HG03039 (cell line): ENCODE results near the gene GNB2.
A peak's percentile ranks its signal among the peaks of the same experiment; 100 is the strongest.

Experiments used
- ATAC-seq: cut with Tn5 transposase; IDR thresholded peaks from one replicate; pipeline ENCODE4 v1.9.1; 2021; ENCODE audit warnings: mild to moderate bottlenecking, moderate library complexity; ENCODE audit not compliant: unreplicated experiment

GNB2 gene

GRCh38 chr7:100673302-100673941, at the start of gene GNB2:
GNB2 (plus strand) TSS chr7:100673740; CDS start chr7:100676266, 2,526 bp downstream.
- peak; percentile 59 for ATAC-seq

DNA sequence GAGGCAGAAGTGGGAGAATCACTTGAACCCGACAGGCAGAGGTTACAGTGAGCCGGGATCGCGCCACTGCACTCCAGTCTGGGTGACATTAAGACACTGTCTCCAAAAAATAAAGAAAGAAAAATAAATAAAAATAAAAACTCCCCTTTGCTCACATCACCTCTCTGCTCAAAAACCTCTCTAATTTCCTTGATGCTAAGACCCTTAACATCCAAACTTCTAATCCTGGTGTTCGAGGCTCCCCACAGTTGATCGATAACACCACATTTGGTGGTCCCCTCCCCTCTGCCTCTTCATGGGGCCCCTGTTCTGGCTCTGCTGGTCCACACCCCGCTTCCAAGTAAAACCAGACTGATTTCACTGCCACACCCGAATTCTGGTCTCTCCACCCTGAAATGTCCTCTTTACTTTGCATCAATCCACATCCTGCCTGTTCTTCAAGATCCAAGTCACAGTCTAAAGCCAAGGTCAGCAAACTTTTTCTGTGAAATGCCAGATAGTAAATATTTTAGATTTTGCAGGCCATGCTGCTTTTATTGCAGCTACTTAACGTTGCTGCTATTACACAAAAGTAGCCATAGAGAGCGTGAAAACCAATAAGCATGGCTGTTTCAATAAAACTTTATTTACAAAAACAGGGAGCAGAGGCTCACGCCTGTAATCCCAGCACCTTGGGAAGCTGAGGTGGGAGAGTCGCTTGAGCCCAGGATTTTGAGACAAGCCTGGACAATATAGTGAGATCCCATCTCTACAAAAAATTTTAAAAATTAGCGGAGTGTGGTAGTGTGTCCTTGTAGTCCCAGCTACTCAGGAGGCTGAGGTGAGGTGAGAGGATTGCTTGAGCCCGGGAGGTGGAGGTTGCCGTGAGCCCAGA, 49.4 kb upstream of the GNB2 start:
- ATAC-seq, result no peak

- no peak for ATAC-seq
Observed at GRCh38 chr7:100626055-100626454, 47.5 kb upstream of the GNB2 start.

GRCh38 chr7:100626530-100627237, 46.9 kb upstream of the GNB2 start:
- ATAC-seq, result peak; percentile 67

GRCh38 chr7:100627238-100627549, 46.3 kb upstream of the GNB2 start:
- no peak for ATAC-seq

GRCh38 chr7:100629117-100629716, 44.3 kb upstream of the GNB2 start:
- no peak for ATAC-seq

DNA sequence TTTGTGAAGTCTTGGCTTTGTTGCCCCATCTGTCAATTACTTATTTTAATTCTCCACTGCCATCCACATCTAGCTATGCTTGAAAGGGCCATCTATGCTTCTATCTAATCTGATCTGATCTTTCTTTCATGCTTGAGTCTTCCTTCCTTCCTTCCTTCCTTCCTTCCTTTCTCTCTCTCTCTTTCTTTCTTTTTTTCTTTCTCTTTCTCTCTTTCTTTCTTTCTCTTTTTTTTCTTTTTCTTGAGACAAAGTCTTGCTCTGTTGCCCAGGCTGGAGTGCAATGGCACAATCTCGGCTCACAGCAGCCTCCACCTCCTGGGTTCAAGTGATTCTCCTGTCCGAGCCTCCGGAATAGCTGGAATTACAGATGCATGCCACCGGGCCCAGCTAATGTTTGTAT, 43.5 kb upstream of the GNB2 start:
- no peak for ATAC-seq

DNA sequence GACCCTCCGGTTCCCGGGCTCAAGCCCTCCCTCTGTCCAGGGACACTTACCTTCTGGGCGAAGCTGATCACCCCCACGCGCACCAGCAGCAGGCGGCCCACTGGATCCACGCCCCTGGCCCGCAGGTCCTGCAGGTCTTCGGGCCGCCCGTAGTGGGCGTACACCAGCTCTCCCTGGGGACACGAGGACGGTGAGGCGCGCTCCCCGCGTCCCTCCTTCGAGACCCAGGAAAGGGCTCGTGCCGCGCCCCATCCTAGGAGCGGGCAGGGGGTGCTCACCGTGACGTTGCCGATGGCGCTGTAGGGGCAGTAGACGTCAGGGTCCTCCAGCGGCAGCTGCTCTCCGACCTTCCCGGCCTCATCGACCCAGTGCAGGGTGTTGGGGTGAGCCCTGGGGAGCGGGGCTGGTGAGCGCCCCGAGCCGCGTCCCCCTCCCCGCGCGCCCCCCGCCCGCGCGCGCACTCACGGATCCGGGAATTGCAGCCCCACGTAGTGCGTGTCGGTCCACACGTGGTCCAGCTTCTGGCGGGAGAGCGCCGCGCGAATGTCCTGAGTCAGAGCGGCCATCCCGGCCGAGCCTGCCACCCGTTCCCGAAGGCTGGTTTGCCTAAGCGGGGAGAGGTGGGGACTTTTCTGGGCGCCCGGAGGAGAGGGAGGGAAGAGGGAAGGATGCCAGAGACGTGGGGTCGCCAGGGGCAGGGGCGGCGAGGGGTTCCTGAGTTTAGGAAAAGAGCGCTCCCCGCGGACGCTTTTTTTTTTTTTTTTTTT, 40.4 kb upstream of the GNB2 start:
- ATAC-seq, result no peak

- no peak for ATAC-seq
Observed at GRCh38 chr7:100639995-100640516, 33.5 kb upstream of the GNB2 start.

GRCh38 chr7:100640517-100641440, 32.8 kb upstream of the GNB2 start:
- ATAC-seq, result no peak

GRCh38 chr7:100641463-100641859, 32.1 kb upstream of the GNB2 start, which contains the start of gene TFR2:
TFR2 (minus strand) TSS chr7:100641552; CDS start chr7:100641509, 43 bp downstream.
- ATAC-seq, result no peak

DNA sequence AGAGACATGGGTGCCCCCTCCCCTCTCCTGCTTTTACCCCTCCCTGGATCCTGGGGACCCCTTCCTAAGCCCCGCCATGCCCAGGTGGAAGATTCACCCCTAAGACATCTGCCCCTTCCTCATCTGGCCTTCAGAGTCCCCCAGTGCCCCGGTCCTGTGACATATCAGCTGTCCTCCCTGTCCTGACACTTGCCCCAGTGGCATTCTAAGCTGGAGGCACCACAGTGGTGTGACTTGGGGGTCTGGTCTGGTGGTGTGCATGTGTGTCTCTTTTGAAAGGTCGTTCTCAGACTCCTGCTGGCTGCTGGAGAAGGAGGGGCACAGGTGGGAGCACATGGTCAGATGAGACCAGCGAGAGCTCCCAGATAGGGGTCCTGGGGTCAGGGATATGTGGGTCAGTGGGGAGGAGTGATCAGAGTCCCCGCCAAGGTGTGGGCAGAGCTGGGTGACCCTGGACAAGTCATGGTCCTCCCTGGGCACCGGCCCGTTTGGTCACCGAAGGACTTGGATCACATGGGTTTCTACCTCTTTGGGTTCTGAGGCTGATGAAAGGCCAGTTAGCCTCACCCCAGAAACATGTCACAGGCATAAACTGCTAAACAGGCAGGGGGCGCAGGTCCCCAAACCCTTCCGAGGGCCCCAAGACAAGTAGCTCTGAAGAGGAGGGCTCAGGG, 31.5 kb upstream of the GNB2 start:
- no peak for ATAC-seq

GRCh38 chr7:100642534-100642907, 31.0 kb upstream of the GNB2 start:
- no peak for ATAC-seq

DNA sequence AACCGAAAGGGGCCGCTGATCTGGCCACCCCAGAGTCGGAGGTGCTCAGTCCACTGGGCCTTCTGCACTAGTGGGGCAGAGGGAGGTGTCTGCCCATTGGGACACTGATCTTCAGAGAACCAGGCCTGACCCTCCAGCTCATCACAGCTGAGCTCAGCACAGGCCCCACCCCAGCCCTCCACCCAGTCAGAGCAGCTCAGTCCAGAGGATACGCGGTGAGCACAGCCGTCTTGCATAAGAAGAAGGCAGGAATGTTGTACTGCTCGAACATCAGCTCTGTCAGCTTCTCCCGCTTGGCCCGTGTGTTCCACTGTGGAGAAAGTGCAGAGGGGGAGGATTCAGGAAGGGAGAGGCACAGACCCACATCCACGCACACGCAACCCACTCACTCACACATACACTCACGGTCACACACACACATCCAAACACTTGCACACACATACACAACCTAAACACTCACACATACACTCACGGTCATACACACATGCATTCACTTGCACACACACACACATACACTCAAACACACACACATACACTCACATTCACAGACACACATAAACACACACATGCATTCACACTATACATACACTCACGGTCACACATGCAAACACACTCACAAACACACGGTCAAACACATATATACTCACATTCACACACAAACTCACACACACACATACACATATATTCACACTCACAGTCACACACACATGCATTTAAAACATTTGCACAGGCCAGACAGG, 23.5 kb upstream of the GNB2 start:
- no peak for ATAC-seq

GRCh38 chr7:100654908-100655831, 18.4 kb upstream of the GNB2 start:
- ATAC-seq, result no peak

DNA sequence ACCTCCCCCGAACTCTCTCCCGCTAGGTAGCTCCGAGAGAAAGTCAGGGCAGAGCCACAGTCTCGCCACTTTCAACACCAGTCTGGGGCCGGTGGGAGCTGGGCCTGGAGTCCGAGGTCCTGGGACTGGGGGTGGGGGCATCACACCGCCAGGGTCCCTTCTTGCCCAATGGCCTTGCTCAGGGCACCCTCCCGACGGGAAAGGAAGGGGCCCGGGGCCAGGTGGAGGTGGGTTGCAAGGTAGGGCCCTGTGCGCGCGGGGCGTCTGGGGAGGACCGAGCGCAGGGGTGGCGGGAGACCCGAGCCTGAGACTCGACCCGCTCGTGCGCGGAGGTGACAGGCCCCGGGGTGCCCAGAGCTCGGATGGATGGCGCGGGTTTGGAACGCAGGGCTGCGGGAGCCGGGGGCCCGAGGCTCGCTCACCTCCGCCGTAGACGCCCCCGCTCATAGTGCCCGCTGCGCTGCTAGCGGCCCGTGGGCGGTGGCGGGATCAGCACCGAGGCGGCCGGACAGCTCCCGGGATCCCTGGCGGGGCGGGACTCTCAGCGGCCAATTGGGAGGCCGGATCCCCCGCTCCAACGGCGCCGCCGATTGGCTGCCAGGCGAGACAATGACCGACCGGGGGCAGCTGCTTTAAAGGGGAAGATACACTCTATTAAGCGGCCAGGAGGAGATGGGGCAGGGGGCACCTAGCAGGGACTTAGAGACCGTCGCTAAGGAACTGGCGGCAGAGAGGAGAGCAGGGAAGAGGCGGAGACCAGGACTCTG, 17.4 kb upstream of the GNB2 start, which contains the start of gene ACTL6B:
TSS of gene ACTL6B (minus strand) at position 541 of the 767 bp plus-strand sequence. CDS start at position 447, 94 bp downstream.
- ATAC-seq, result no peak
